ENCODE results near the gene PRDX1.

GRCh38 chr1:45568421-45568820 lies 46.7 kb upstream of the PRDX1 start:
- no peak for TF ChIP-seq CTCF (conservative IDR thresholded peaks at IDR 0.05; ENCODE audit: low read depth, low read length)
- TF ChIP-seq SMC3 (IDR thresholded peaks at IDR 0.05; ENCODE audit: low read depth, low read length): no peak
- no peak for TF ChIP-seq RAD21 (IDR thresholded peaks at IDR 0.05; ENCODE audit: low read length)
- no peak for TF ChIP-seq POLR2A (IDR thresholded peaks at IDR 0.05; ENCODE audit: low read depth, low read length)
- TF ChIP-seq FOS (IDR thresholded peaks at IDR 0.05; ENCODE audit: low read depth, low read length): no peak
- TF ChIP-seq CHD1 (IDR thresholded peaks at IDR 0.05; ENCODE audit: low read depth, low read length): no peak
- TF ChIP-seq MAFK (IDR thresholded peaks at IDR 0.05; ENCODE audit: low read depth, low read length): no peak
- no peak for TF ChIP-seq BHLHE40 (IDR thresholded peaks at IDR 0.05; ENCODE audit: low read depth, low read length)
- no peak for TF ChIP-seq RCOR1 (IDR thresholded peaks at IDR 0.05; ENCODE audit: insufficient replicate concordance, low read length)
- no peak for TF ChIP-seq MAZ (IDR thresholded peaks at IDR 0.05; ENCODE audit: borderline replicate concordance, low read depth, low read length)
- no peak for TF ChIP-seq RFX5 (IDR thresholded peaks at IDR 0.05; ENCODE audit: low read depth, low read length)
- TF ChIP-seq MXI1 (IDR thresholded peaks at IDR 0.05; ENCODE audit: borderline replicate concordance, low read depth, low read length): no peak

Measured in IMR-90 (cell line).